Neuronal stem cell (in vitro differentiated cells): ENCODE data around the gene PDF.

Source experiments
- DNase-seq: peaks from one replicate; pipeline ENCODE4 v3.0.0-alpha.2; 2013; ENCODE audit warnings: low spot score
- H2AFZ ChIP-seq: one replicate; pipeline ENCODE4 v1.6.1; 2013; ENCODE audit warnings: mild to moderate bottlenecking, low read length, inconsistent platforms
- H2AK5ac ChIP-seq: 2 replicates; pipeline ENCODE4 v1.6.1; 2013; ENCODE audit warnings: low read depth, mild to moderate bottlenecking, inconsistent platforms, low read length, moderate library complexity, mixed read lengths
- H2BK120ac ChIP-seq: 2 replicates; pipeline ENCODE4 v1.6.1; 2013; ENCODE audit warnings: low read depth, mild to moderate bottlenecking, inconsistent platforms, low read length, moderate library complexity, mixed read lengths
- H2BK12ac ChIP-seq: one replicate; pipeline ENCODE4 v1.6.1; 2013; ENCODE audit warnings: low read length, inconsistent platforms
- H2BK15ac ChIP-seq: 2 replicates; pipeline ENCODE4 v1.6.1; 2013; ENCODE audit warnings: mild to moderate bottlenecking, low read length, inconsistent platforms, mixed read lengths
- H2BK5ac ChIP-seq: one replicate; pipeline ENCODE4 v1.6.1; 2013; ENCODE audit warnings: inconsistent platforms, mild to moderate bottlenecking, low read length, moderate library complexity
- H3K14ac ChIP-seq: one replicate; pipeline ENCODE4 v1.6.1; 2013; ENCODE audit warnings: low read length, inconsistent platforms
- H3K18ac ChIP-seq: 2 replicates; pipeline ENCODE4 v1.6.1; 2013; ENCODE audit warnings: low read length, inconsistent platforms
- H3K23ac ChIP-seq: 2 replicates; pipeline ENCODE4 v1.6.1; 2013; ENCODE audit warnings: low read depth, mild to moderate bottlenecking, mixed read lengths, low read length, inconsistent platforms; ENCODE audit not compliant: poor library complexity
- H3K27ac ChIP-seq: replicated peaks from 3 replicates; pipeline ENCODE4 v1.5.1; 2013; ENCODE audit warnings: low read length, inconsistent platforms
- H3K27me3 ChIP-seq, 3 experiments: 2 replicates each; pipeline ENCODE4 v1.6.1; 2013; ENCODE audit warnings: low read length in 3 of 3, mild to moderate bottlenecking in 2 of 3, inconsistent platforms in 1 of 3, low read depth in 1 of 3, mixed read lengths in 1 of 3, moderate library complexity in 1 of 3; ENCODE audit not compliant: control insufficient read depth in 3 of 3, insufficient read depth in 3 of 3
- H3K36me3 ChIP-seq, 2 donors: replicated peaks in 1 of 2; 2 replicates each; pipeline ENCODE4 v1.6.1; 2013; ENCODE audit warnings: low read length in 2 of 2; ENCODE audit not compliant: control insufficient read depth in 2 of 2, insufficient read depth in 2 of 2
- H3K4ac ChIP-seq: 2 replicates; pipeline ENCODE4 v1.6.1; 2013; ENCODE audit warnings: inconsistent platforms, mild to moderate bottlenecking, low read length, moderate library complexity
- H3K4me1 ChIP-seq, 2 donors: 1 replicate in 1 of 2; 2 replicates in 1 of 2; pipeline ENCODE4 v1.6.1; 2013; ENCODE audit warnings: low read length in 2 of 2, low read depth in 1 of 2; ENCODE audit not compliant: control insufficient read depth in 2 of 2, insufficient read depth in 1 of 2
- H3K4me2 ChIP-seq: one replicate; pipeline ENCODE4 v1.6.1; 2013; ENCODE audit warnings: mild to moderate bottlenecking, low read length, inconsistent platforms; ENCODE audit not compliant: insufficient read depth, poor library complexity, severe bottlenecking
- H3K4me3 ChIP-seq, 2 donors: 2 replicates each; pipeline ENCODE4 v1.5.1; 2013; ENCODE audit warnings: low read length in 2 of 2, mild to moderate bottlenecking in 2 of 2, inconsistent platforms in 1 of 2, moderate library complexity in 1 of 2
- H3K79me1 ChIP-seq: one replicate; pipeline ENCODE4 v1.6.1; 2013; ENCODE audit warnings: low read depth, mild to moderate bottlenecking, inconsistent platforms, low read length, moderate library complexity
- H3K9ac ChIP-seq: one replicate; pipeline ENCODE4 v1.6.1; 2013; ENCODE audit warnings: mild to moderate bottlenecking, low read depth, low read length, inconsistent platforms; ENCODE audit not compliant: poor library complexity
- H3K9me3 ChIP-seq, 2 donors: replicated peaks in 1 of 2; 2 replicates each; pipeline versions ENCODE3 to v1.6.1; 2013; ENCODE audit warnings: low read length in 2 of 2, mild to moderate bottlenecking in 2 of 2, inconsistent platforms in 1 of 2, low read depth in 1 of 2, mixed read lengths in 1 of 2, moderate library complexity in 1 of 2; ENCODE audit not compliant: control insufficient read depth in 2 of 2, insufficient read depth in 1 of 2
- H4K8ac ChIP-seq: one replicate; pipeline ENCODE4 v1.6.1; 2013; ENCODE audit warnings: low read depth, mild to moderate bottlenecking, inconsistent platforms, low read length, moderate library complexity
- H4K91ac ChIP-seq: one replicate; pipeline ENCODE4 v1.6.1; 2013; ENCODE audit warnings: low read length, low read depth, mild to moderate bottlenecking, inconsistent platforms; ENCODE audit not compliant: poor library complexity
- WGBS, 2 donors: extraction: QIAGEN DNeasy Blood & Tissue Kit; methylation state at CpG; one replicate each; pipeline ENCODE4 v1.1.7; 2013; ENCODE audit warnings: missing lambda C conversion rate in 2 of 2, mixed read lengths in 1 of 2; ENCODE audit not compliant: insufficient read length in 2 of 2, insufficient replicate concordance in 1 of 2; ENCODE audit errors: extremely low coverage in 2 of 2; 5-methylcytosine and 5-hydroxymethylcytosine counted together

The PDF gene

DNA sequence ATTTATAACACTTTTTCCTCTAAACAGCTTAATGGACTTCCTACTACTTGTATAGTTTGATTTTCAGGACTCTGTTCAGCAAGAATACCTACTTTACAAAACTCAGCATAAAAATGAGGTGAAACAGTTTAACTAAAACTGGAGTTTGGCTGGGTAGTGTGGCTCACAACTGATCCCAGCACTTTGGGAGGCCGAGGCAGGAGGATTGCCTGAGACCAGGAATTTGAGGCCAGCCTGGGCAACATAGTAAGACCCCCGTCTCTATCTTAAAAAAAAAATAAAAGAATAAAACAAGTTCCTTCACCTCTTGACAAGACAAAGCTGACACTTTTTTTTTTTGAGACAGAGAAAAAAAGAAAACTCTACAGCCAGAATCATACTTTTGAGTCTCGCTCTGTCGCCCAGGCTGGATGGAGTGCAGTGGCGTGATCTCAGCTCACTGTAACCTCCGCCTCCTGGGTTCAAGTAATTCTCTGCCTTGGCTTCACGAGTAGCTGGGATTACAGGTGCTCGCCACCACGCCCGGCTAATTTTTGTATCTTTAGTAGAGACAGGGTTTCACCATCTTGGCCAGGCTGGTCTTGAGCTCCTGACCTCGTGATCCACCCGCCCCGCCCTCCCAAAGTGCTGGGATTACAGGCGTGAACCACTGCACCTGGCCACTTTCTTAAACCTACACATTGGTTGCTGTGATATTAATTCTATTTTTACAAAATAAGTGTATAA lies 2.6 kb downstream of the PDF start:
- peaks cover 0 to 2% of the 10 kb centered on the region in 2 donors for H3K9me3 ChIP-seq
- H3K14ac ChIP-seq = no peak overlapping the region
- H3K23ac ChIP-seq = no peak overlapping the region
- H4K91ac ChIP-seq = no peak overlapping the region
- no peak overlapping the region for H3K9ac ChIP-seq
- no peak overlapping the region for H3K4me2 ChIP-seq
- H2BK5ac ChIP-seq = no peak overlapping the region
- no peak overlapping the region for H2BK15ac ChIP-seq
- H3K4ac ChIP-seq = no peak overlapping the region
- DNase-seq = no peak
- H3K79me1 ChIP-seq = peaks cover 28% of the 10 kb centered on the region
- no peaks in the 10 kb centered on the region for H3K27me3 ChIP-seq
- no CpG with 5 or more reads among the region's 14 CpGs for WGBS, 2 donors
- H2BK120ac ChIP-seq = no peak overlapping the region
- H2AFZ ChIP-seq = no peak overlapping the region
- H2AK5ac ChIP-seq = no peak overlapping the region
- H4K8ac ChIP-seq = no peak overlapping the region
- H3K27ac ChIP-seq = no peak overlapping the region
- no peak overlapping the region for H3K18ac ChIP-seq
- peaks cover 50 to 89% of the 10 kb centered on the region in 2 donors for H3K36me3 ChIP-seq
- no peak overlapping the region for H2BK12ac ChIP-seq
- peaks cover 15 to 16% of the 10 kb centered on the region in 2 donors for H3K4me1 ChIP-seq
- no peak overlapping the region for H3K4me3 ChIP-seq

DNA sequence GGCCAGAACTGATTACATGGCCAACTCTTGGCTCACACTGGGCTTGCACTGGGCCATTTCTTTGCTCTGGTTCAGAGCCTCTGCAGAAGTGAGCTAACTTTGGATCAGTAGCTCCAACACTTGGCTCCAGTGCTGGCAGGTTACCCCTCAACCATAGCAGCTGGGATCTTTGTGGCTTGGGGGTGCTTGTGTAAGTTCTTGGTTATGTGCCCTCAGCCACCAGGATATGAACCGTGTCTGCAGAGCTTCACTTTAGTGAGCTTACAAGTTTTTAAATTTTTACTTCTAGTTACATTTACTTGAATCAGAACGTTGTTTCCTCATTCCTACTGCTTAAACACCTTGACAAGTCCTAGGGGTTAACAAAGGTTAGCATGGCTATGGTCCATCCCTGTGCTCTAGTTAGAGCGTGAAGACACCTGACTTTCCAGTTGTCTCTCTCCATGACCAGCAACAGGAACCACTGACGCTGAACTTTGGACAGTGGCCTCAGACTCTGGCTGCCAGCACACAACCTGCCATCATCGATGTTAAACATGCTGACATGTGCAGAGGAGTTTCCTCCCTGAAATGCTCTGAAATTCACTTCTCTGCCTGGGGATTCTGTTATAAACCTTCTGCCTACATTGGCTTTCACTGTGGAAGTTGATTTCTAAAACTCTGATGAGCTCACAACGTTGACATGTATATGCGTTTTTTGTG lies 4.1 kb downstream of the PDF start:
- Histone ChIP-seq H2BK12ac (no peak overlapping the region), H4K91ac (no peak overlapping the region), H4K8ac (no peak overlapping the region), H3K18ac (no peak overlapping the region), H3K9ac (no peak overlapping the region), H3K27me3 (no peaks in the 10 kb centered on the region), H3K23ac (no peak overlapping the region), H3K27ac (no peak overlapping the region), H2BK120ac (no peak overlapping the region), H2AK5ac (no peak overlapping the region), H3K36me3 (peaks cover 56 to 89% of the 10 kb centered on the region in 2 donors), H3K4ac (no peak overlapping the region), H2BK15ac (no peak overlapping the region), H2AFZ (no peak overlapping the region), H3K4me3 (no peak overlapping the region), H3K9me3 (peaks cover 0 to 2% of the 10 kb centered on the region in 2 donors), H3K4me1 (peaks cover 13 to 16% of the 10 kb centered on the region in 2 donors), H2BK5ac (no peak overlapping the region), H3K14ac (no peak overlapping the region), H3K79me1 (peaks cover 26% of the 10 kb centered on the region), H3K4me2 (no peak overlapping the region)
- DNase-seq = no peak
- no CpG with 5 or more reads among the region's 7 CpGs for WGBS, 2 donors

DNA sequence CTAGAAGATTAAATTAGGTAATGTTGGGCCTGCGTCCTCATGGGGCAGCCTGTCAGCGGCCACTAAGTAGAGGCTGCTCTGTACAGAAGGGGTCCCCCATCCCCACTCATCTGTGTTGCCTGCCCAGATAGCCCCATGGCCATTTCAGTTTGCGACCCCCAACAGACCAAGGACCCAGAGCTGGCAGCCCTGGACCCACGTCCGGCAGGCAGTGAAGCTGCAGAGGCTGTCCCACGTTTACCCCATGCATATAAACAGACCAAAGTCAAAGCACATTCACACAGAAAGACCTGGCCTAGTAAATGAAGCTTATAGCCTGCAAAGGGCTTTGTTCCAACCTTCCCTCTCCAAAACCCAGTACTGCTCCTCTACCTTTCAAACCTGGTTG lies 4.6 kb downstream of the PDF start:
- no peak overlapping the region for H3K27ac ChIP-seq
- H3K4me3 ChIP-seq = no peak overlapping the region

DNA sequence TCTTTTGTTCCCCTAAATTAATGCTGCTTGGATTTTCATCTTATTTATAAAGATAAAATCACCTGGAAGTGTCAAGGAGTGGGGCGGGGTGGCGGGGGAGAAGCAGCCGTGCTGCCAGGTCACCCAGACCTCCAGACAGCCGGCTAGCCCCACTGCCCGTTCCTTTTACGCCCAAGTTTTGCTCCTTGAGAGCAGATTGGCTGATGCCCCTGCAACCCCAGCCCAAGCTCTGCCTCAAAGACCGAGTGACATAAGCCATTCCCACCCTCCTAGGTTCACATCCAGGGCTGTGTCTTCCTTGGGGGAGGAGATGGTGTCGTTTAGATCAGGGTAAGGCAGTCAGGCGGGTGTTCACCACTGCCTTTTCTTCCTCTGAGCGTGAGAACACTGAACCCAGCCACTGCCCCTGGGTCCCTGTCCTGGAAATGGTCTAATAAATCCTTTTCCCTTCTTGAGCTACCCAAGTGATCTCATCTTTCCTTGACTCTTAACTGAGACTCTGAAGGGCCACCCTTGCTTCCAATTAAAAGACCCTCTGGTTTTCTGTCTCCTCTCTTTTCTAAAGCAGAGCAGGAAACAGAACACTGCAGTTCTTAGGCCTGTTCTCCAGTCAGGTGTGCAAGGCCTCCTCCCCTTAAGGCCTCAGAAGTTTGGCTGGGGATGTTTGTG lies 5.7 kb downstream of the PDF start:
- peaks cover 0 to 2% of the 10 kb centered on the region in 2 donors for H3K9me3 ChIP-seq
- no peak overlapping the region for H2BK5ac ChIP-seq
- H3K36me3 ChIP-seq = peaks cover 72 to 98% of the 10 kb centered on the region in 2 donors
- no peak overlapping the region for H3K4me3 ChIP-seq
- H2AFZ ChIP-seq = no peak overlapping the region
- H2AK5ac ChIP-seq = no peak overlapping the region
- WGBS, 2 donors = no CpG with 5 or more reads among the region's 10 CpGs
- no peak for DNase-seq
- H3K18ac ChIP-seq = no peak overlapping the region
- no peak overlapping the region for H3K14ac ChIP-seq
- no peak overlapping the region for H3K9ac ChIP-seq
- H2BK120ac ChIP-seq = no peak overlapping the region
- no peak overlapping the region for H3K27ac ChIP-seq
- no peak overlapping the region for H4K8ac ChIP-seq
- H3K23ac ChIP-seq = no peak overlapping the region
- peaks cover 8 to 13% of the 10 kb centered on the region in 2 donors for H3K4me1 ChIP-seq
- H2BK12ac ChIP-seq = no peak overlapping the region
- H3K79me1 ChIP-seq = peaks cover 21% of the 10 kb centered on the region
- H2BK15ac ChIP-seq = no peak overlapping the region
- no peak overlapping the region for H3K4ac ChIP-seq
- H3K4me2 ChIP-seq = no peak overlapping the region
- H3K27me3 ChIP-seq = no peaks in the 10 kb centered on the region
- no peak overlapping the region for H4K91ac ChIP-seq

More for the DNA sequence above, 4.6 kb downstream of the PDF start:
- Histone ChIP-seq H3K9me3 (peaks cover 0 to 2% of the 10 kb centered on the region in 2 donors), H2BK120ac (no peak overlapping the region), H3K4me1 (peaks cover 11 to 13% of the 10 kb centered on the region in 2 donors), H2BK12ac (no peak overlapping the region), H3K9ac (no peak overlapping the region), H3K23ac (no peak overlapping the region), H2AK5ac (no peak overlapping the region), H3K14ac (no peak overlapping the region), H2AFZ (no peak overlapping the region), H2BK15ac (no peak overlapping the region), H3K4ac (no peak overlapping the region), H3K79me1 (peaks cover 26% of the 10 kb centered on the region), H3K4me2 (no peak overlapping the region), H3K27me3 (no peaks in the 10 kb centered on the region), H2BK5ac (no peak overlapping the region), H3K36me3 (peaks cover 61 to 89% of the 10 kb centered on the region in 2 donors), H4K8ac (no peak overlapping the region), H4K91ac (no peak overlapping the region), H3K18ac (no peak overlapping the region)
- no peak for DNase-seq
- WGBS, 2 donors = no CpG with 5 or more reads among the region's 6 CpGs
